Nephron progenitor cell (in vitro differentiated cells): ENCODE data around the gene MMP23B.
"Not testable (repeated sequence)": the region's sequence is repeated elsewhere in the genome, so short reads cannot be mapped to it uniquely, and the experiment has no call there.

Source experiments
- DNase-seq: peaks from one replicate; pipeline ENCODE4 v3.0.0; 2021
- H3K27ac Mint-ChIP-seq: 2 replicates; pipeline ENCODE4 v1.8.0; 2021; ENCODE audit warnings: mild to moderate bottlenecking, moderate library complexity, mixed read lengths
- H3K27me3 Mint-ChIP-seq: 2 replicates; pipeline ENCODE4 v1.8.0; 2021; ENCODE audit warnings: mild to moderate bottlenecking, low read depth, mixed read lengths; ENCODE audit not compliant: poor library complexity
- H3K36me3 Mint-ChIP-seq: 2 replicates; pipeline ENCODE4 v1.8.0; 2021; ENCODE audit warnings: low read depth, mixed read lengths
- H3K4me1 Mint-ChIP-seq: 2 replicates; pipeline ENCODE4 v1.8.0; 2021; ENCODE audit warnings: mixed read lengths
- H3K4me3 Mint-ChIP-seq: 2 replicates; pipeline ENCODE4 v1.8.0; 2021; ENCODE audit warnings: mild to moderate bottlenecking, moderate library complexity, mixed read lengths
- H3K9me3 Mint-ChIP-seq: 2 replicates; pipeline ENCODE4 v1.8.0; 2021; ENCODE audit warnings: mild to moderate bottlenecking, moderate library complexity, mixed read lengths
- CTCF ChIP-seq: fragments of 200-600 bp; sonication (generic); IDR thresholded peaks from 2 replicates; pipeline ENCODE4 v1.5.0; 2021; ENCODE audit warnings: antibody characterized with exemption

Gene MMP23B

GRCh38 chr1:1658583-1659549 is 26.9 kb downstream of the MMP23B start, which contains the start of gene CDK11B:
Gene CDK11B, minus strand, starts transcription at chr1:1659004. Its CDS starts 1,519 bp downstream, at chr1:1657485.
- H3K4me1 Mint-ChIP-seq, H3K9me3 Mint-ChIP-seq, H3K27me3 Mint-ChIP-seq: not testable (repeated sequence)
- TF ChIP-seq CTCF: peak; percentile 52
- H3K4me3 Mint-ChIP-seq: peak within 1 kb of the TSS; percentile 95
- peaks cover 14% of the 10 kb centered on the region for H3K36me3 Mint-ChIP-seq
- H3K27ac Mint-ChIP-seq: peak within 1 kb of the TSS; percentile 100
- DNase-seq: peak; percentile 90

GRCh38 chr1:1662392-1662791 is 30.4 kb downstream of the MMP23B start:
- H3K27ac Mint-ChIP-seq, H3K4me1 Mint-ChIP-seq, H3K9me3 Mint-ChIP-seq, H3K4me3 Mint-ChIP-seq, DNase-seq, H3K27me3 Mint-ChIP-seq, H3K36me3 Mint-ChIP-seq: not testable (repeated sequence)

GRCh38 chr1:1662830-1663560 is 31.0 kb downstream of the MMP23B start:
- not testable (repeated sequence) for H3K9me3 Mint-ChIP-seq, DNase-seq, H3K27ac Mint-ChIP-seq, H3K4me1 Mint-ChIP-seq, H3K27me3 Mint-ChIP-seq, H3K36me3 Mint-ChIP-seq, H3K4me3 Mint-ChIP-seq

GRCh38 chr1:1664318-1664717 is 32.3 kb downstream of the MMP23B start:
- not testable (repeated sequence) for H3K4me1 Mint-ChIP-seq, DNase-seq, H3K4me3 Mint-ChIP-seq, H3K27ac Mint-ChIP-seq, H3K27me3 Mint-ChIP-seq, H3K36me3 Mint-ChIP-seq, H3K9me3 Mint-ChIP-seq

- Mint-ChIP-seq H3K27me3 (no peaks in the 10 kb centered on the region), H3K27ac (peak overlapping the region; percentile 57), H3K36me3 (peaks cover 9% of the 10 kb centered on the region), H3K4me3 (no peak overlapping the region), H3K4me1 (no peaks in the 10 kb centered on the region), H3K9me3 (no peaks in the 10 kb centered on the region)
- no peak for TF ChIP-seq CTCF
- DNase-seq: no peak
Observed at GRCh38 chr1:1664941-1665814, 33.2 kb downstream of the MMP23B start.

GRCh38 chr1:1665815-1666251 is 33.9 kb downstream of the MMP23B start:
- Mint-ChIP-seq H3K4me1 (no peaks in the 10 kb centered on the region), H3K9me3 (no peaks in the 10 kb centered on the region), H3K27ac (no peak overlapping the region), H3K27me3 (no peaks in the 10 kb centered on the region), H3K4me3 (no peak overlapping the region), H3K36me3 (peaks cover 9% of the 10 kb centered on the region)
- peak; percentile 55 for DNase-seq
- peak; percentile 47 for TF ChIP-seq CTCF
